Measurements from ENCODE around the gene CACNA1I.

CACNA1I gene

DNA sequence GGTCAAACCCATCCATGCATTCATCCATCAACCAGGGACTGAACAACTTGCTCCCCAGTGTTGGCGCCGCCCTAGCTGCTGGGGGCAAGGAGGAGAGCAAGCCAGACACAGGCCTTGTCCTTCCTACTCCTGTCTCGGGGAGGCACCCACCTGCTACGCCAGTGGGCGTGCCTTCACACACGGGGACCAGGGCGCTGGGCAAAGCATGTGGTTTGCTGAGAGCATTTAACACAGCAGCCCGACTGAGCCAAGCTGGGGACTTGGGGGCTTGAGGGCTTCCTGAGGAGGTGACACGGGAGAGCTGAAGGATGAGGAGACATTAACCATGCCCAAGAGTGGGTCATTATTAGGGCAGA is 30.6 kb downstream of the CACNA1I start:
- 79% methylated on average over 9 of the region's 9 CpGs for WGBS
- Histone ChIP-seq H3K27me3 (ENCODE audit: insufficient read depth, low read length) (peaks cover 17% of the 10 kb centered on the region), H3K4me3 (ENCODE audit: low read length) (no peak overlapping the region), H3K9me3 (ENCODE audit: insufficient read depth, low read depth, low read length) (peaks cover 8% of the 10 kb centered on the region; the same call in 1 of the 2 replicates), H3K4me1 (ENCODE audit: insufficient read depth, low read length) (no peaks in the 10 kb centered on the region), H3K9ac (ENCODE audit: low read depth, low read length) (no peak overlapping the region), H3K36me3 (ENCODE audit: insufficient read depth, low read length) (no peaks in the 10 kb centered on the region), H3K27ac (ENCODE audit: low read depth, low read length) (no peak overlapping the region)

- H3K4me1 ChIP-seq (ENCODE audit: insufficient read depth, low read length), result no peaks in the 10 kb centered on the region
- H3K9me3 ChIP-seq (ENCODE audit: insufficient read depth, low read depth, low read length), result peaks cover 8% of the 10 kb centered on the region; the same call in 1 of the 2 replicates
- H3K9ac ChIP-seq (ENCODE audit: low read depth, low read length), result no peak overlapping the region
- H3K4me3 ChIP-seq (ENCODE audit: low read length), result no peak overlapping the region
- H3K27ac ChIP-seq (ENCODE audit: low read depth, low read length), result no peak overlapping the region
- H3K36me3 ChIP-seq (ENCODE audit: insufficient read depth, low read length), result no peaks in the 10 kb centered on the region
- 95% methylated on average over 3 of the region's 3 CpGs for WGBS
- peaks cover 3% of the 10 kb centered on the region; the same call in 1 of the 2 replicates for H3K27me3 ChIP-seq (ENCODE audit: insufficient read depth, low read length)
Measured at GRCh38 chr22:39603345-39603744, 32.8 kb downstream of the CACNA1I start.

- no peaks in the 10 kb centered on the region for H3K27me3 ChIP-seq (ENCODE audit: insufficient read depth, low read length)
- 89% methylated on average over 8 of the region's 8 CpGs for WGBS
Measured at GRCh38 chr22:39610246-39610645, 39.7 kb downstream of the CACNA1I start.

DNA sequence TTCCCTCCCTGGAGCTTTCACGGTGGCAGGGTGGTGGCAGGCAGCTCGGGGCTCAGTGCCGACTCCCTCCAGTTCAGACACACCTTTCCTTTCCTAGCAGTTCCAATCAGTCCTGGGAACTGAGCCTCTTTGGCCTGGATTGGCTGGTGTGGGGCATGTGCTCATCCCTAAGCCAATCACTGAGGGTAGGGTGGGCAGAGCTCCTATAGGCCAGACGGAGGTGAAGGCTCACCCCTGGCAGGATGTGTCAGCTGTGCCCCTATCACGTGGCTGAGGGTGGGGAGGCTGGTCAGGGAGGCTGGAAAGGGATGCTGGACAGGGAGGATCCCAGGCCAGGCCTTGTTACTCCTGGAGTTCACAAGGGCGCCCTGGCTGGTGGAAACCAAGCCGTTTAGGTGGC is 40.2 kb downstream of the CACNA1I start:
- Histone ChIP-seq H3K27me3 (ENCODE audit: insufficient read depth, low read length) (no peaks in the 10 kb centered on the region), H3K4me1 (ENCODE audit: insufficient read depth, low read length) (no peaks in the 10 kb centered on the region), H3K36me3 (ENCODE audit: insufficient read depth, low read length) (no peaks in the 10 kb centered on the region), H3K9me3 (ENCODE audit: insufficient read depth, low read depth, low read length) (no peaks in the 10 kb centered on the region), H3K4me3 (ENCODE audit: low read length) (no peak overlapping the region), H3K27ac (ENCODE audit: low read depth, low read length) (no peak overlapping the region), H3K9ac (ENCODE audit: low read depth, low read length) (no peak overlapping the region)
- 91% methylated on average over 7 of the region's 7 CpGs for WGBS

More at GRCh38 chr22:39610246-39610645, 39.7 kb downstream of the CACNA1I start:
- Histone ChIP-seq H3K36me3 (ENCODE audit: insufficient read depth, low read length) (no peaks in the 10 kb centered on the region), H3K4me3 (ENCODE audit: low read length) (no peak overlapping the region), H3K27ac (ENCODE audit: low read depth, low read length) (no peak overlapping the region), H3K9me3 (ENCODE audit: insufficient read depth, low read depth, low read length) (no peaks in the 10 kb centered on the region), H3K4me1 (ENCODE audit: insufficient read depth, low read length) (no peaks in the 10 kb centered on the region), H3K9ac (ENCODE audit: low read depth, low read length) (no peak overlapping the region)

- WGBS, result 94% methylated on average over 4 of the region's 4 CpGs
- Histone ChIP-seq H3K4me1 (ENCODE audit: insufficient read depth, low read length) (no peaks in the 10 kb centered on the region), H3K27ac (ENCODE audit: low read depth, low read length) (no peak overlapping the region), H3K27me3 (ENCODE audit: insufficient read depth, low read length) (no peaks in the 10 kb centered on the region), H3K36me3 (ENCODE audit: insufficient read depth, low read length) (no peaks in the 10 kb centered on the region), H3K9me3 (ENCODE audit: insufficient read depth, low read depth, low read length) (no peaks in the 10 kb centered on the region), H3K9ac (ENCODE audit: low read depth, low read length) (no peak overlapping the region), H3K4me3 (ENCODE audit: low read length) (no peak overlapping the region)
Measured at GRCh38 chr22:39611360-39611759, 40.8 kb downstream of the CACNA1I start.

GRCh38 chr22:39612811-39613548 is 42.4 kb downstream of the CACNA1I start:
- Histone ChIP-seq H3K4me1 (ENCODE audit: insufficient read depth, low read length) (no peaks in the 10 kb centered on the region), H3K9ac (ENCODE audit: low read depth, low read length) (no peak overlapping the region), H3K4me3 (ENCODE audit: low read length) (no peak overlapping the region), H3K27ac (ENCODE audit: low read depth, low read length) (no peak overlapping the region), H3K36me3 (ENCODE audit: insufficient read depth, low read length) (no peaks in the 10 kb centered on the region), H3K27me3 (ENCODE audit: insufficient read depth, low read length) (no peaks in the 10 kb centered on the region), H3K9me3 (ENCODE audit: insufficient read depth, low read depth, low read length) (no peaks in the 10 kb centered on the region)
- WGBS, result 90% methylated on average over 7 of the region's 7 CpGs

- Histone ChIP-seq H3K27me3 (ENCODE audit: insufficient read depth, low read length) (no peaks in the 10 kb centered on the region), H3K9ac (ENCODE audit: low read depth, low read length) (no peak overlapping the region), H3K4me1 (ENCODE audit: insufficient read depth, low read length) (no peaks in the 10 kb centered on the region), H3K4me3 (ENCODE audit: low read length) (no peak overlapping the region), H3K36me3 (ENCODE audit: insufficient read depth, low read length) (no peaks in the 10 kb centered on the region), H3K27ac (ENCODE audit: low read depth, low read length) (no peak overlapping the region), H3K9me3 (ENCODE audit: insufficient read depth, low read depth, low read length) (no peaks in the 10 kb centered on the region)
- whole genome bisulfite sequencing, result 98% methylated on average over 10 of the region's 10 CpGs
Measured at GRCh38 chr22:39613549-39613921, 43.0 kb downstream of the CACNA1I start.

GRCh38 chr22:39614442-39614841 is 43.9 kb downstream of the CACNA1I start:
- Histone ChIP-seq H3K9ac (ENCODE audit: low read depth, low read length) (no peak overlapping the region), H3K4me3 (ENCODE audit: low read length) (no peak overlapping the region), H3K36me3 (ENCODE audit: insufficient read depth, low read length) (no peaks in the 10 kb centered on the region), H3K27ac (ENCODE audit: low read depth, low read length) (no peak overlapping the region), H3K27me3 (ENCODE audit: insufficient read depth, low read length) (no peaks in the 10 kb centered on the region), H3K4me1 (ENCODE audit: insufficient read depth, low read length) (no peaks in the 10 kb centered on the region), H3K9me3 (ENCODE audit: insufficient read depth, low read depth, low read length) (no peaks in the 10 kb centered on the region)
- 42% methylated on average over 3 of the region's 4 CpGs for WGBS

GRCh38 chr22:39616051-39616450 is 45.5 kb downstream of the CACNA1I start:
- no peak overlapping the region for H3K27ac ChIP-seq (ENCODE audit: low read depth, low read length)
- no peak overlapping the region for H3K4me3 ChIP-seq (ENCODE audit: low read length)
- H3K27me3 ChIP-seq (ENCODE audit: insufficient read depth, low read length), result no peaks in the 10 kb centered on the region
- no peaks in the 10 kb centered on the region for H3K9me3 ChIP-seq (ENCODE audit: insufficient read depth, low read depth, low read length)
- H3K36me3 ChIP-seq (ENCODE audit: insufficient read depth, low read length), result no peaks in the 10 kb centered on the region
- H3K9ac ChIP-seq (ENCODE audit: low read depth, low read length), result no peak overlapping the region
- H3K4me1 ChIP-seq (ENCODE audit: insufficient read depth, low read length), result no peaks in the 10 kb centered on the region
- 74% methylated on average over 9 of the region's 9 CpGs for WGBS

DNA sequence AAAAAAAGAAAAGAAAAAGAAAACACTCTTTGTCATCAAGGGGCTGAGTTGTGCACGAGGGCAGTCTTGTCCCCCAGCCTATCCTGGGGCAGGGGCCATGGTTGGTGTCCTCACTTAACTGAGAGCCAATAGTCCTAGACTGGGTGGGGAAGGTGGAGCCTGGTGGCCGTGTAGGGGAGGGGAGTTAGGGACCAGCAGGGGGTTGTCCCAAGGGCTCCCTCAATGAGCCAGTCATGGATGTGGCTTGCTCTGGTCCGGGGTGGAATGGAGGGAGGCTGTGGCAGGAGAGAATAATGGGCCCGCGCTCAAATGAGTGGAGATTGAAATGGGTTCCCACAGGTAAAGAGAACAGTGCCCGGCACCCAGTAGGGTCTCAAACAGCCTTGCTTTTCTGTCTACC is 46.2 kb downstream of the CACNA1I start:
- Histone ChIP-seq H3K27me3 (ENCODE audit: insufficient read depth, low read length) (no peaks in the 10 kb centered on the region), H3K4me1 (ENCODE audit: insufficient read depth, low read length) (no peaks in the 10 kb centered on the region)
- WGBS, result 81% methylated on average over 6 of the region's 6 CpGs

DNA sequence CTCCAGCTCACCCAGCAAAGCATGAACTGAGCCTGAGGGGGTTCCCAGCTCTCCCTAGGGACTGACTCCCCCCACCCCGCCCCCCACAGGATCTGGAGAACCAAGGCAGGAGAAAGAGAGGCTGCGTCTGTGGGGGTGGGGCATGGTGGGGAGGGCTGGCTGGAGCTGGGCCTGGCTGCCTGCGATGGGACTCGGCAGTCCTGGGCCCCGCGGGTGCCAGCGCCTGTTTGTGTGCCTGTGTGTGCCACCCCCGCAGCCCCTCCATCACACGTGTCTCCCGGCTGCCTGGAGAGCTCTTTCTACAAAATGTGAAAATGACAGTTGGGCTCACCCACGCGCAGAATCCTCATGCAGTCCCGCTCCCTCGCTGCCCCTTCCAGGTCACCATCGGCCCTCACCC is 46.8 kb downstream of the CACNA1I start:
- Histone ChIP-seq H3K27me3 (ENCODE audit: insufficient read depth, low read length) (no peaks in the 10 kb centered on the region), H3K4me3 (ENCODE audit: low read length) (no peak overlapping the region), H3K27ac (ENCODE audit: low read depth, low read length) (no peak overlapping the region), H3K4me1 (ENCODE audit: insufficient read depth, low read length) (no peaks in the 10 kb centered on the region), H3K9me3 (ENCODE audit: insufficient read depth, low read depth, low read length) (no peaks in the 10 kb centered on the region), H3K9ac (ENCODE audit: low read depth, low read length) (no peak overlapping the region), H3K36me3 (ENCODE audit: insufficient read depth, low read length) (no peaks in the 10 kb centered on the region)
- WGBS, result 70% methylated on average over 14 of the region's 15 CpGs

More for the DNA sequence above, 46.2 kb downstream of the CACNA1I start:
- no peak overlapping the region for H3K27ac ChIP-seq (ENCODE audit: low read depth, low read length)
- no peak overlapping the region for H3K4me3 ChIP-seq (ENCODE audit: low read length)
- H3K36me3 ChIP-seq (ENCODE audit: insufficient read depth, low read length), result no peaks in the 10 kb centered on the region
- H3K9me3 ChIP-seq (ENCODE audit: insufficient read depth, low read depth, low read length), result no peaks in the 10 kb centered on the region
- no peak overlapping the region for H3K9ac ChIP-seq (ENCODE audit: low read depth, low read length)
